ENCODE results near the gene HOXB4.

DNA sequence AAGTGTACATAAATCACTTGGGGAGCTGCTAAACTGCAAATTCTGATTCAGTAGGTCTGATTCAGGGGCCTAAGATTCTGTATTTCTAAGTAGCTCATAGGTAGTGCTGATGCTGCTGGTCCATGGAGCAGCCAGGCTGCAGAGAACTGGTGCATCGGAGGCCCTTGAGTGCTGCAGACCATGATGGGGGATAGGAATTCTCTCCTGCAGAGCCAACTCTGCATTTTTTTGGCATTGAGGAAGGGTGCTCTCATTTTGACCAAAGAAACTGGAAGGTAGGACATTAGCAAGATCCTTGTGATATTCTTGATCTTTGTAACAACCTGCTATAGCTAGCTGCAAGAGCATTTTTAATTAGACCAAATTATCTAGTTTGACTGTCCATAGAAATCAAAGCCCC, 37.9 kb downstream of the HOXB4 start:
- TF ChIP-seq, protein P1, sequence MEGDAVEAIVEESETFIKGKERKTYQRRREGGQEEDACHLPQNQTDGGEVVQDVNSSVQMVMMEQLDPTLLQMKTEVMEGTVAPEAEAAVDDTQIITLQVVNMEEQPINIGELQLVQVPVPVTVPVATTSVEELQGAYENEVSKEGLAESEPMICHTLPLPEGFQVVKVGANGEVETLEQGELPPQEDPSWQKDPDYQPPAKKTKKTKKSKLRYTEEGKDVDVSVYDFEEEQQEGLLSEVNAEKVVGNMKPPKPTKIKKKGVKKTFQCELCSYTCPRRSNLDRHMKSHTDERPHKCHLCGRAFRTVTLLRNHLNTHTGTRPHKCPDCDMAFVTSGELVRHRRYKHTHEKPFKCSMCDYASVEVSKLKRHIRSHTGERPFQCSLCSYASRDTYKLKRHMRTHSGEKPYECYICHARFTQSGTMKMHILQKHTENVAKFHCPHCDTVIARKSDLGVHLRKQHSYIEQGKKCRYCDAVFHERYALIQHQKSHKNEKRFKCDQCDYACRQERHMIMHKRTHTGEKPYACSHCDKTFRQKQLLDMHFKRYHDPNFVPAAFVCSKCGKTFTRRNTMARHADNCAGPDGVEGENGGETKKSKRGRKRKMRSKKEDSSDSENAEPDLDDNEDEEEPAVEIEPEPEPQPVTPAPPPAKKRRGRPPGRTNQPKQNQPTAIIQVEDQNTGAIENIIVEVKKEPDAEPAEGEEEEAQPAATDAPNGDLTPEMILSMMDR (IDR thresholded peaks at IDR 0.05) = no peak
- TF ChIP-seq POLR2A (IDR thresholded peaks at IDR 0.05) (no peak), POLR2AphosphoS5 (IDR thresholded peaks at IDR 0.05) (no peak)

All from prostate gland (tissue), 2 donors.